GM21825 (cell line): Measurements from ENCODE around the gene PCGF2.

Source experiments
- ATAC-seq: cut with Tn5 transposase; IDR thresholded peaks from one replicate; pipeline ENCODE4 v1.9.1; 2021; ENCODE audit warnings: mild to moderate bottlenecking, moderate library complexity; ENCODE audit not compliant: unreplicated experiment

Gene PCGF2

GRCh38 chr17:38719943-38720641 is 28.0 kb downstream of the PCGF2 start:
- ATAC-seq: no peak

GRCh38 chr17:38719289-38719942 is 28.7 kb downstream of the PCGF2 start:
- ATAC-seq: no peak

GRCh38 chr17:38717139-38717745 is 30.9 kb downstream of the PCGF2 start:
- no peak for ATAC-seq

- no peak for ATAC-seq
Observed at GRCh38 chr17:38716368-38717005, 31.6 kb downstream of the PCGF2 start.

GRCh38 chr17:38715216-38715943 is 32.8 kb downstream of the PCGF2 start:
- ATAC-seq: no peak

GRCh38 chr17:38713456-38714075 is 34.6 kb downstream of the PCGF2 start:
- ATAC-seq: no peak

- ATAC-seq: no peak
Observed at GRCh38 chr17:38712593-38712992, 35.5 kb downstream of the PCGF2 start.

GRCh38 chr17:38711792-38712571 is 36.2 kb downstream of the PCGF2 start:
- no peak for ATAC-seq

GRCh38 chr17:38710985-38711384 is 37.2 kb downstream of the PCGF2 start:
- ATAC-seq: no peak

GRCh38 chr17:38710604-38710962 is 37.6 kb downstream of the PCGF2 start:
- ATAC-seq: no peak

GRCh38 chr17:38709864-38710603 is 38.1 kb downstream of the PCGF2 start:
- no peak for ATAC-seq

- ATAC-seq: no peak
Observed at GRCh38 chr17:38709104-38709820, 38.9 kb downstream of the PCGF2 start.

- ATAC-seq: no peak
Observed at GRCh38 chr17:38707678-38708351, 40.3 kb downstream of the PCGF2 start.

GRCh38 chr17:38706505-38707216 is 41.5 kb downstream of the PCGF2 start:
- ATAC-seq: no peak

- no peak for ATAC-seq
Observed at GRCh38 chr17:38705803-38706504, 42.2 kb downstream of the PCGF2 start.

- ATAC-seq: no peak
Observed at GRCh38 chr17:38705523-38705802, 42.7 kb downstream of the PCGF2 start.
